GM12891 (cell line): Measurements from ENCODE around the gene SMC4. TPM values are rescaled to one million over a fixed set of nuclear protein-coding genes. Genes with fewer than 3 reads are reported as not detected.
A peak's percentile ranks its signal among the peaks of the same experiment; 100 is the strongest.
"Not testable (repeated sequence)": the region's sequence is repeated elsewhere in the genome, so short reads cannot be mapped to it uniquely, and the experiment has no call there.

Experiments
- DNase-seq: peaks from one replicate; pipeline ENCODE4 v3.0.0; 2011; ENCODE audit warnings: low spot score; ENCODE audit not compliant: insufficient read length
- FAIRE-seq: peaks from 2 replicates; lab custom pipeline; 2011; peaks lifted over from hg19 to GRCh38; lab: Jason Lieb, UNC
- PAX5 ChIP-seq: IDR thresholded peaks from 2 replicates; pipeline ENCODE4 v1.6.1; 2011; ENCODE audit warnings: low read length, moderate library complexity, mild to moderate bottlenecking; ENCODE audit not compliant: insufficient read depth, severe bottlenecking
- POLR2A ChIP-seq: IDR thresholded peaks from 2 replicates; pipeline ENCODE4 v1.6.1; 2011; ENCODE audit warnings: low read depth, low read length, control low read depth
- POLR2AphosphoS5 ChIP-seq: IDR thresholded peaks from 2 replicates; pipeline ENCODE4 v1.6.1; 2011; ENCODE audit warnings: low read depth, low read length, control low read depth
- POU2F2 ChIP-seq: IDR thresholded peaks from 2 replicates; pipeline ENCODE4 v1.6.1; 2011; ENCODE audit warnings: low read depth, mild to moderate bottlenecking, control low read depth, low read length, moderate library complexity
- SPI1 ChIP-seq: IDR thresholded peaks from 2 replicates; pipeline ENCODE4 v1.6.1; 2011; ENCODE audit warnings: low read depth, low read length, control low read depth
- TAF1 ChIP-seq: IDR thresholded peaks from 2 replicates; pipeline ENCODE4 v1.6.1; 2011; ENCODE audit warnings: low read depth, low read length, control low read depth
- polyA plus RNA-seq: library from polyadenylated mRNA; unstranded; fragments of >200 nt; gene quantifications from one replicate; pipeline ENCODE4 v1.2.1, GENCODE V29; 2012; ENCODE audit warnings: low read depth, missing spikeins, inconsistent platforms; ENCODE audit not compliant: missing spikeins

Gene SMC4
- polyA plus RNA-seq = 55.3 TPM

- FAIRE-seq (peak; percentile 92), DNase-seq (peak; percentile 54)
- peak; percentile 81; the same call in 1 of the 2 replicates for TF ChIP-seq POLR2AphosphoS5
- peak; percentile 67 for TF ChIP-seq PAX5
- peak; percentile 69; the same call in 1 of the 2 replicates for TF ChIP-seq POLR2A
- TF ChIP-seq TAF1 = peak; percentile 53; the same call in 1 of the 2 replicates
- 0 out of 2 replicates have a peak, but pooled peaks have one; percentile 40 for TF ChIP-seq POU2F2
- TF ChIP-seq SPI1 = peak; percentile 16; the same call in 1 of the 2 replicates
These were observed at the start of gene SMC4, which contains the start of gene IFT80 for GRCh38 chr3:160399125-160400029. SMC4 (plus strand) TSS chr3:160399650; CDS start chr3:160400827, 1,177 bp downstream. IFT80 (minus strand) TSS chr3:160399225; CDS start chr3:160384600, 14,625 bp downstream.

- TF ChIP-seq POLR2A = no peak
- FAIRE-seq = no peak
- DNase-seq = no peak
These were observed 43.6 kb upstream of the SMC4 start for GRCh38 chr3:160355826-160356225.

- DNase-seq, FAIRE-seq: not testable (repeated sequence)
These were observed 36.6 kb upstream of the SMC4 start for GRCh38 chr3:160362896-160363295.

- DNase-seq (no peak), FAIRE-seq (no peak)
- no peak for TF ChIP-seq PAX5
- no peak for TF ChIP-seq POU2F2
These were observed 33.5 kb upstream of the SMC4 start for GRCh38 chr3:160365869-160366522.

DNA sequence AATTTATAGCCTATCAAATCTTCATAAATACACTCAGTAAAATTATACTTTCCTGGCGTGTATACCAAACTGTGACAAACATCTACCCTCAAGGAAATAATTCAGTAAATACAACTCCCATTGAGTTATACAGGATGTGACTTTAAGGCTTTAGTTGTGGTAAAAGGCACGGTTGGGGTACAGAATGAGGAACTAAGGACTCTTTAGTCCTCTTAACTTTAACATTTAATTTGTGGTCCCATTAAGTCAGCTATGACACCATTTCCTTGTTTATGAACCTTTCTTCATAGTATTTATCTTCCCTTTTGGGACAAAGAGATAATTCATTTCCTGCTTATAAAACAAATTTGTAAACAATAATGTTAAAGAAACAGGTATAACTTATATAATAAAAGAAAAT is 30.6 kb upstream of the SMC4 start:
- TF ChIP-seq SPI1 (0 out of 2 replicates have a peak, but pooled peaks have one; percentile 9), POU2F2 (no peak), POLR2A (no peak), PAX5 (no peak), POLR2AphosphoS5 (no peak), TAF1 (no peak)
- no peak for FAIRE-seq
- DNase-seq = no peak

- TF ChIP-seq SPI1 (no peak), TAF1 (no peak), PAX5 (no peak), POLR2AphosphoS5 (no peak), POLR2A (no peak), POU2F2 (no peak)
- no peak for DNase-seq
- FAIRE-seq = no peak
These were observed 29.7 kb upstream of the SMC4 start for GRCh38 chr3:160369784-160370183.

- no peak for FAIRE-seq
- no peak for DNase-seq
- TF ChIP-seq POLR2AphosphoS5 (no peak), TAF1 (no peak), PAX5 (no peak), SPI1 (no peak), POU2F2 (no peak), POLR2A (no peak)
These were observed 28.2 kb upstream of the SMC4 start for GRCh38 chr3:160370987-160371857.

DNA sequence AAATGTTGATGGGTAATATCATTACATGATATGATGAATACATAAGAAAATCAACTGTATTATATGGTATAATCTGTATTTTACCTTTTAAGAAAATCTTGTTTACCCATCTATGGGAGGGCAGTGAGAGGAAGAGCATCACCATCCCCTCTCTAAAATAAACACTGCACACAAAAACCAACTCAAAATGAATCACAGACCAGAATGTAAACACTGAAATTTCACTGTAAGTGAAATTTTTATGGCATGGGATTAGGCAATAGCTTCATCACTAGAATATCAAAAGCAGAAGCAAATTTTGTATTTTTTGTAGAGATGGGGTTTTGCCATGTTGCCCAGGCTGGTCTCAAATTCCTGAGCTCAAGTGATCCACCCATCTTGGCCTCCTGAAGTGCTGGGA is 26.7 kb upstream of the SMC4 start:
- TF ChIP-seq POLR2AphosphoS5 (no peak), POU2F2 (no peak), PAX5 (no peak), TAF1 (no peak), POLR2A (no peak), SPI1 (no peak)
- FAIRE-seq = no peak
- DNase-seq = no peak

DNA sequence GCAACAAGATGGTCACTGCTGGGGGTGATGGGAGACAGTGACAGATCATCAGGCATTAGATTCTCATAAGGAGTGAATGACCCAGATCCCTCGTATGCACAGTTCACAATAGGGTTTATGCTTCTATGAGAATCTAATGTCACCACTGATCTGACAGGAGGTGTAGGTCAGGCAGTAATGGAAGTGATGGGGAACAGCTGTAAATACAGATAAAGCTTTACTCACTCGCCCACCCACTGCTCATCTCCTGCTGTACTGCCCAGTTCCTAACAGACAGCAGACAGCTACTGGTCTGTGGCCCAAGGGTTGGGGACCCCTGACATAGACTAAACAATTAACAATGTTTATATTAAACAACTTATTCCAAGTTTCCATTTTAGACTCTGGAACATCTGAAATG is 25.8 kb upstream of the SMC4 start:
- TF ChIP-seq SPI1 = no peak
- no peak for FAIRE-seq
- DNase-seq = no peak
